Nephron progenitor cell (in vitro differentiated cells): ENCODE data around the gene C9.

ENCODE experiments used
- DNase-seq: peaks from one replicate; pipeline ENCODE4 v3.0.0; 2021
- H3K27ac Mint-ChIP-seq: 2 replicates; pipeline ENCODE4 v1.8.0; 2021; ENCODE audit warnings: mild to moderate bottlenecking, moderate library complexity, mixed read lengths
- H3K27me3 Mint-ChIP-seq: 2 replicates; pipeline ENCODE4 v1.8.0; 2021; ENCODE audit warnings: mild to moderate bottlenecking, low read depth, mixed read lengths; ENCODE audit not compliant: poor library complexity
- H3K36me3 Mint-ChIP-seq: 2 replicates; pipeline ENCODE4 v1.8.0; 2021; ENCODE audit warnings: low read depth, mixed read lengths
- H3K4me1 Mint-ChIP-seq: 2 replicates; pipeline ENCODE4 v1.8.0; 2021; ENCODE audit warnings: mixed read lengths
- H3K4me3 Mint-ChIP-seq: 2 replicates; pipeline ENCODE4 v1.8.0; 2021; ENCODE audit warnings: mild to moderate bottlenecking, moderate library complexity, mixed read lengths
- H3K9me3 Mint-ChIP-seq: 2 replicates; pipeline ENCODE4 v1.8.0; 2021; ENCODE audit warnings: mild to moderate bottlenecking, moderate library complexity, mixed read lengths
- TF ChIP-seq, protein P1 (sequence below): fragments of 200-600 bp; sonication (generic); IDR thresholded peaks from 2 replicates; pipeline ENCODE4 v1.5.0; 2021; ENCODE audit warnings: antibody characterized with exemption

The C9 gene

DNA sequence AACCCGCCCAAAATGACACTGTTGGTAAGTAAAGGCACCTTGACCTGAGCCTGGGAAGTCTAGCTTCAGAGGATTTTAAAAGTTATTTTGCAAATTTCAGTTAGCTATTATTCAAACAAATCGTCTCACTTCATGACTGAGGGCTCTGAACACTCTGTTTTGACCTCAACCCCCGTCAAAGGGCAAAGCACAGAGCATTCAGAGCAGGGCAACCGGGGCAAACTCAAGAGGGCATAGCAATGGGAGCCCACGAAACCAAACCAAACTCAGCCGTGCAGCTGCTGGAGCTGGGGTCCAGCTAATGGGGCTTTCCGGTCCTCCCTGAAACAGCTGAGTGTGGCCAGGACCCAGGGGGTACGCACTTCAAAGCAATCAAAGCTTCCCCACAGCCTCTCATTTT, 1.6 kb downstream of the C9 start:
- Mint-ChIP-seq H3K9me3 (peaks cover 6% of the 10 kb centered on the region), H3K4me1 (no peaks in the 10 kb centered on the region), H3K27ac (no peak overlapping the region), H3K27me3 (no peaks in the 10 kb centered on the region), H3K4me3 (no peak overlapping the region), H3K36me3 (no peaks in the 10 kb centered on the region)
- no peak for DNase-seq
- TF ChIP-seq, protein P1, sequence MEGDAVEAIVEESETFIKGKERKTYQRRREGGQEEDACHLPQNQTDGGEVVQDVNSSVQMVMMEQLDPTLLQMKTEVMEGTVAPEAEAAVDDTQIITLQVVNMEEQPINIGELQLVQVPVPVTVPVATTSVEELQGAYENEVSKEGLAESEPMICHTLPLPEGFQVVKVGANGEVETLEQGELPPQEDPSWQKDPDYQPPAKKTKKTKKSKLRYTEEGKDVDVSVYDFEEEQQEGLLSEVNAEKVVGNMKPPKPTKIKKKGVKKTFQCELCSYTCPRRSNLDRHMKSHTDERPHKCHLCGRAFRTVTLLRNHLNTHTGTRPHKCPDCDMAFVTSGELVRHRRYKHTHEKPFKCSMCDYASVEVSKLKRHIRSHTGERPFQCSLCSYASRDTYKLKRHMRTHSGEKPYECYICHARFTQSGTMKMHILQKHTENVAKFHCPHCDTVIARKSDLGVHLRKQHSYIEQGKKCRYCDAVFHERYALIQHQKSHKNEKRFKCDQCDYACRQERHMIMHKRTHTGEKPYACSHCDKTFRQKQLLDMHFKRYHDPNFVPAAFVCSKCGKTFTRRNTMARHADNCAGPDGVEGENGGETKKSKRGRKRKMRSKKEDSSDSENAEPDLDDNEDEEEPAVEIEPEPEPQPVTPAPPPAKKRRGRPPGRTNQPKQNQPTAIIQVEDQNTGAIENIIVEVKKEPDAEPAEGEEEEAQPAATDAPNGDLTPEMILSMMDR: no peak

DNA sequence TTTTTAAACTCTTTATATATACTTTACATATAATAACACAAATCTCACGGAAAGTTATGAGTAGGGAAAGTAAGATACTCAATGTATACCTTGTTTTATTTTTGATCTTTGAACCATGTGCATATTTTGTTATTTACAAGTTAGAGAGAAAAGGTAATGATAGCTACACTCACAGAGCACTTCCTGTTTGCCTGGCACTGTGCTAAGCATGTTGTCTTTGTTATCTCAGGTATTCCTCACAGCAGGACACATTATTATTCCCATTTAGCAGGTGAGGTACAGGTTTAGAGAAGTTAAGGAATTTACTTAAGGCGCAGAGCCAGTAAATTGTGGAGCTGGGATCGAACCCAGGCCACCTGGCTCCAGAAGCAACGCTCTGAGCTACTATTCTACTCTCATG, 3.0 kb downstream of the C9 start:
- Mint-ChIP-seq H3K27me3 (no peaks in the 10 kb centered on the region), H3K4me3 (no peak overlapping the region), H3K4me1 (no peaks in the 10 kb centered on the region)

DNA sequence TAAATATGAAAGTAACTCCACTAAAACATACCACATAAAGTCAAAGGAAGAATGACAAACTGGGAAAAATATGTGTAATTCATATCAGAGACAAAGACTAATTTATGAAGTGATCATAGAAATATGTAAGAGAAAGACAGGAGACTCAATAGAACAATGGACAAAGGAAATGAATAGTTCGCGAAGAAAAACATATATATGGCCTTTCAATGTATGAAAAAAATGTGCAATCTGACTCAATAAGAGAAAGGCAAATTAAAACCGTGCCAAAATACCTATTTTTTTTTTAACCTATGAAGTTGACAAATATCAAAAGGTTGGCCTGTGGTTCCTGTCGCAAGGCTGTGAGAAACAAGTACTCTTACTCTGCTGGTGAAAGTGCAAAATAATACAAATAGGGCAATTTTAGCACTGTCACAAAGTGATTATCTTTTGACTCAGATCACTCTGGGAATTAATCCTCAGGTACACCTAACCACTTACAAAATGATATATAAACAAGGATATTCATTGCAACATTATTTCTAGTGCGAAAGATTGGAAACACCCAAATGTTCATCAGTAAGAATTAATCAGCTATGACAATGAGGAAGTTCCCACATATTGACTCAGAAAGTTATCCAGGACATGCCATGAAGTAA, 3.7 kb downstream of the C9 start:
- Mint-ChIP-seq H3K4me3 (no peak overlapping the region), H3K27me3 (no peaks in the 10 kb centered on the region), H3K4me1 (no peaks in the 10 kb centered on the region), H3K9me3 (peaks cover 10% of the 10 kb centered on the region), H3K36me3 (no peaks in the 10 kb centered on the region), H3K27ac (no peak overlapping the region)
- no peak for DNase-seq
- TF ChIP-seq, protein P1: no peak

More for the DNA sequence above, 3.0 kb downstream of the C9 start:
- no peaks in the 10 kb centered on the region for H3K36me3 Mint-ChIP-seq
- TF ChIP-seq, protein P1: no peak
- DNase-seq: no peak
- peaks cover 10% of the 10 kb centered on the region for H3K9me3 Mint-ChIP-seq
- H3K27ac Mint-ChIP-seq: no peak overlapping the region

DNA sequence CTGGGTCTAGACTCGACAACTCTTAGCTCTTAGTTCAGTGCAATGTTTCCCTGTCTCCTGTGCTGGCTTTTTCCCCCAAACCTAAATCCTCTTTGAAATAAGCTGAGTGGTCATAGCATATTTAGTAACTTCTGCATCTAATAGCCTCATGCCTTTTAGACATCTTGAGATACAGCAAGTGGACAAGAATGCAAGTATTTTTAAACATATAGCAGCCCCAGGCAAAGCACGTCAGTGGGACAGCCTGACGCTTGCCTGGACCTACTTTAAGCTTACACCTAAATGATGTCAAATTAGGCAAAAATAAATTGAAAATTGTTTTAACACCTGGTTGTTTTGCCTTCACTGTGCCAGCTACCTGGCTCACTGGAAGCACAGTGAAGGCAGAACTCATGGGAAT, 8.0 kb downstream of the C9 start:
- Mint-ChIP-seq H3K36me3 (no peaks in the 10 kb centered on the region), H3K4me3 (no peak overlapping the region), H3K27ac (no peak overlapping the region), H3K27me3 (no peaks in the 10 kb centered on the region), H3K4me1 (no peaks in the 10 kb centered on the region), H3K9me3 (peaks cover 23% of the 10 kb centered on the region)
- TF ChIP-seq, protein P1: no peak
- DNase-seq: no peak

DNA sequence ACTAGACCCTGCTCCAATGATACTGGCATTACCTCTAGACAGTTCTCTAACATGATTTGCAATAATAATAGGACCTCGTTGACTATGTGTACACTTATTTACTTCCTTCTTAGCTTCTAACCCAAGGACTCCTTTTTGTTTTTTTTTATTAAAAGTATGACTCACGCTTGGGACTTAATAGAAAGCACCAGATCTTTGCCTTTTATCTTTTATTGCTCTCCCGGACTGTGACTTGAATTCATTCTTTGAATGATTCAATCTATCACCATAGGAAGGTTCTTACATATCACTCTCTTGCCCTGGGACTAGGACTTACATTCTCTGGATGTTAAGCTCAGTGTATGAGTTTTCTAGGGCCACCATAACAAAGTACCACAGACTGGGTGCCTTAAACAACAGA, 9.0 kb downstream of the C9 start:
- H3K4me1 Mint-ChIP-seq: no peaks in the 10 kb centered on the region
- peaks cover 23% of the 10 kb centered on the region for H3K9me3 Mint-ChIP-seq
- no peaks in the 10 kb centered on the region for H3K36me3 Mint-ChIP-seq
- H3K27me3 Mint-ChIP-seq: no peaks in the 10 kb centered on the region
- no peak for DNase-seq
- no peak overlapping the region for H3K27ac Mint-ChIP-seq
- TF ChIP-seq, protein P1: no peak
- no peak overlapping the region for H3K4me3 Mint-ChIP-seq

DNA sequence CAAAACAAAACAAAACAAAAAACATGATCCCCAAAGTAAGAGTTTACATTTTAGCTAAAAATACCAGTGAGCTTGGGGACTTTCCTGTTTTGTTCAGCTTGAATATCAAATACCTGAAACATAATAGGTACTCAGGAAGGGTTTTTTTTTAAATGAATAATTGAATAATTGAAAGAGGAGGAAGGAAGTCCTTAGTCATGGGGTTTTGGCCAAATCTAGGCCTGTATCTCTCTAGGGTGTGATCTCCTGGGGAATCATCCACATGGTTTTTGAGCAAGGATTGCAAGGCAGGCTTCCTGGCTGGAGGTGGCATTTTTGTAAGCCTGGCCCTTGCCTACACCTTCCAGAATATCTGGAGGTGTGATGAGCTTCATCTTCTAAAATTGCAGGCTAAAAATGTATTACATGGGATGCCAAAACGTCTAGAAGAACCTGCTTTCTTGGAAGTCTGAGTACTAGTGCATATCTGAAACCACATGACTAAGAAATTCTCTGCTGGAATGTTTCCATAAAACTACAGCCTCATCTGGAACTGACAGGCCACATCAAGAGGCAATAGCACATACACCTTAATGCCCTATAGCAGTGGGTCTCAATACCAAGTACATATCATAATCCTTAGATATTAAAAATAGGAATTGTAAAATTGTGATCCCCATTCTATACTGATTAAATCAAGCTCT, 10.4 kb downstream of the C9 start:
- H3K4me1 Mint-ChIP-seq: no peaks in the 10 kb centered on the region
- no peaks in the 10 kb centered on the region for H3K36me3 Mint-ChIP-seq
- no peak for DNase-seq
- TF ChIP-seq, protein P1: no peak
- no peak overlapping the region for H3K27ac Mint-ChIP-seq
- H3K9me3 Mint-ChIP-seq: peaks cover 32% of the 10 kb centered on the region
- no peak overlapping the region for H3K4me3 Mint-ChIP-seq
- no peaks in the 10 kb centered on the region for H3K27me3 Mint-ChIP-seq
